Myocyte (in vitro differentiated cells): ENCODE data around the gene KCNF1. TPM values are rescaled to one million over a fixed set of nuclear protein-coding genes. Genes with fewer than 3 reads are reported as not detected.

Experiments used
- DNase-seq: peaks from one replicate; pipeline ENCODE4 v3.0.0-alpha.2; 2012; ENCODE audit warnings: low read depth
- total RNA-seq: library from RNA; depleted of rRNA; stranded (reverse); fragments of >200 nt; gene quantifications from 2 replicates; pipeline ENCODE4 v1.2.3, GENCODE V29; 2014

KCNF1 gene
- total RNA-seq, 1 donor from 2014 or later = 0.16 TPM

- no peak for DNase-seq
Observed at GRCh38 chr2:10961490-10961875, 49.7 kb downstream of the KCNF1 start.

- no peak for DNase-seq
Observed at GRCh38 chr2:10962004-10962403, 50.3 kb downstream of the KCNF1 start.

GRCh38 chr2:10963155-10963554 lies 51.4 kb downstream of the KCNF1 start:
- peak; percentile 24 for DNase-seq

Other genes with a start within 250 kb of the KCNF1 start
- 25.0 and 25.2 TPM in 2 replicates for gene NOL10, start 222.0 kb upstream of the KCNF1 start, total RNA-seq
- gene ATP6V1C2, start 190.3 kb upstream of the KCNF1 start, total RNA-seq = 0.68 TPM in 1 of 2 replicates, not detected in the other
- gene PDIA6, start 99.1 kb upstream of the KCNF1 start, total RNA-seq = 260 and 472 TPM in 2 replicates
- 39.4 and 42.6 TPM in 2 replicates for gene SLC66A3, start 243.5 kb downstream of the KCNF1 start, total RNA-seq